Stomach (tissue), 4 donors: Measurements from ENCODE around the gene DEK.

Experiments
- EP300 ChIP-seq: sonication (generic); formaldehyde crosslinking; IDR thresholded peaks from one replicate; pipeline ENCODE4 v1.6.1; 2017; ENCODE audit warnings: antibody characterized with exemption
- POLR2AphosphoS5 ChIP-seq, 3 donors: sonication (generic); formaldehyde crosslinking; IDR thresholded peaks; one replicate each; pipeline ENCODE4 v1.6.1; 2016; ENCODE audit warnings: antibody characterized with exemption in 3 of 3
- TF ChIP-seq, protein P1 (sequence below), 7 experiments: fragments of 450-650 bp in 4 of 7; fragments of 200-600 bp in 3 of 7; sonication (generic) in 3 of 7; IDR thresholded peaks; one replicate each; pipeline ENCODE4 v1.5.1; 2016 to 2019; ENCODE audit warnings: antibody characterized with exemption in 7 of 7, control low read depth in 2 of 7, mild to moderate bottlenecking in 1 of 7

GRCh38 chr6:18264219-18264922, at the start of gene DEK:
- TF ChIP-seq EP300, result no peak
- TF ChIP-seq, protein P1, sequence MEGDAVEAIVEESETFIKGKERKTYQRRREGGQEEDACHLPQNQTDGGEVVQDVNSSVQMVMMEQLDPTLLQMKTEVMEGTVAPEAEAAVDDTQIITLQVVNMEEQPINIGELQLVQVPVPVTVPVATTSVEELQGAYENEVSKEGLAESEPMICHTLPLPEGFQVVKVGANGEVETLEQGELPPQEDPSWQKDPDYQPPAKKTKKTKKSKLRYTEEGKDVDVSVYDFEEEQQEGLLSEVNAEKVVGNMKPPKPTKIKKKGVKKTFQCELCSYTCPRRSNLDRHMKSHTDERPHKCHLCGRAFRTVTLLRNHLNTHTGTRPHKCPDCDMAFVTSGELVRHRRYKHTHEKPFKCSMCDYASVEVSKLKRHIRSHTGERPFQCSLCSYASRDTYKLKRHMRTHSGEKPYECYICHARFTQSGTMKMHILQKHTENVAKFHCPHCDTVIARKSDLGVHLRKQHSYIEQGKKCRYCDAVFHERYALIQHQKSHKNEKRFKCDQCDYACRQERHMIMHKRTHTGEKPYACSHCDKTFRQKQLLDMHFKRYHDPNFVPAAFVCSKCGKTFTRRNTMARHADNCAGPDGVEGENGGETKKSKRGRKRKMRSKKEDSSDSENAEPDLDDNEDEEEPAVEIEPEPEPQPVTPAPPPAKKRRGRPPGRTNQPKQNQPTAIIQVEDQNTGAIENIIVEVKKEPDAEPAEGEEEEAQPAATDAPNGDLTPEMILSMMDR (IDR thresholded peaks at IDR 0.05), result peak in 4 of 7 experiments; percentile 31 to 67 (median 36)
- peak in 2 of 3 donors; percentile 49 to 53 for TF ChIP-seq POLR2AphosphoS5 (IDR thresholded peaks at IDR 0.05)
